ENCODE measurements around the gene OMP. TPM values are rescaled to one million over a fixed set of nuclear protein-coding genes. Genes with fewer than 3 reads are reported as not detected.

Gene OMP, protein sequence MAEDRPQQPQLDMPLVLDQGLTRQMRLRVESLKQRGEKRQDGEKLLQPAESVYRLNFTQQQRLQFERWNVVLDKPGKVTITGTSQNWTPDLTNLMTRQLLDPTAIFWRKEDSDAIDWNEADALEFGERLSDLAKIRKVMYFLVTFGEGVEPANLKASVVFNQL
- 0.67 TPM in 1 of 5 replicates, not detected in the others for total RNA-seq (2022; extraction: Qiagen RNA extraction; ENCODE audit: low read depth)

DNA sequence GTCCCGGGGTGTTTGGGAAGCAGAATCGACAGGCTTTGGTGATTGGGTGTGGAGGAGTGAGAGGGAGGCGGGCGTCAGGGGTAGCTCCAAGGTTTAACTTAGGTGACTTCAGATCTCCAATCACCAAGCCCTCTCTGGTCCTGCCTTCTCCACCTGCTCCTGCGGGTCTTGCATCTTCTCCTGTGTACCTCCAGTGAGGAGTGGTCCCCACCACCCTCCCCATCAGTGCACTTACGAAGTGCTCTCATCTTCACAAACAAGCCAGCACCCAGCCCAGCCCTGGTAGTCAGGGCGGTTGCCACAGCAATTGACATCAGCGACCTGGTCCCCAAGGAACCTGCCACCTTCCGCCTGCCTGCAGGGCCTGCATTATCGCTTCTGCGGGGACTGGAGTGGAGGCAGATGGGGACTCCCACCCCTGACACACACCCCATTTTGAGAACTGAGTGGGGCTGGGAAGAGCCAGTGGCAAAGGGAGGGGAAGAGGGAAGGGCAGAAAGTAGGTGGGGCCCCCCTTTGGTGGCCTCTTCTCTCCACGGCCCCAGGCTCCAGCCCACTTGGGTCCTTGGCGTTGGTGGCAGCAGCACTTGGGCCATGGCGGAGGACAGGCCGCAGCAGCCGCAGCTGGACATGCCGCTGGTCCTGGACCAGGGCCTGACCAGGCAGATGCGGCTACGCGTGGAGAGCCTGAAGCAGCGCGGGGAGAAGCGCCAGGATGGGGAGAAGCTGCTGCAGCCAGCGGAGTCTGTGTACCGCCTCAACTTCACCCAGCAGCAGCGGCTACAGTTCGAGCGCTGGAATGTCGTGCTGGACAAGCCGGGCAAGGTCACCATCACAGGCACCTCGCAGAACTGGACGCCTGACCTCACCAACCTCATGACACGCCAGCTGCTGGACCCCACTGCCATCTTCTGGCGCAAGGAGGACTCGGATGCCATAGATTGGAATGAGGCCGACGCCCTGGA, at the start of gene OMP:
TSS of gene OMP (plus strand) at position 595 of the 965 bp plus-strand sequence. CDS start at position 595, 0 bp downstream.

DNA sequence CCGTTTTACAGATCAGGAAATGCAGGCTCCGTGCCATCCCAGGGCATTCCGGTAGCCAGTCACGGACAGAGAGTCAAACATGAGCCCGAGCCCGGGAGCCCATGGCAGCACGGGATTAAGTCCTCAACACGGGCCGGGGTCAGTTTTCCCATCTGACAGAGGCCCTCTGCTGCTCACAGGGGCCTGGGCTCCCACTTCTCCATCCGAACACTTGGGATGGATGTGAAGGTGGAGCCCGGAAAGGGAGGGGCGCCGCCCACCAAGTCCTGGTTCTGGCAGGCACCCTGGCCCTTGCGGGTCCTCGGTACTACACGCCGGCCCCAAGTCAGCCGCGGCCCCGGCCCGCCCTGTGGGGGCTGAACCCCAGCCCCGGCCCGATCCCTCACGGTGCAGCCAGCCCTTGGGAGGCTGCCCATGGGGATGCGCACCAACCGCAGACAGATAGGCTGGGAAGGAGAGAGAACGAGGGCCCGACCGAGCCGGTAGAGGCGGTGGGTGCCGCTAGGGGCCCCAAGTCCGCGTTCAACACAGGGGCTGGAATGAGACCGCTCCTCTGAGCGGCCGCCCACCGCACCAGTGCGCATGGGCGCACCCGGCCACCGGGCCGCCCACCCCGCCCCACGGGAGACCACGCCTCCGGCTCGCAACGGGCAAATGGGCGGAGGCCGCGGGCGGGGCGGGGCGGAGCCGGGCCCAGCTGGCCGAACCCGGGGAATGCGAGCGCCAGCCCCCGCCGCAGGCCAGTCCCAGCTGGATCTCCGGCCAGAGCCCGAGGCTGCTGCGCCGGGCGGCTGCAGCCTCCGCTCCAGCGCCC, 36.2 kb upstream of the OMP start, which contains the start of gene CAPN5:
TSS of gene CAPN5 (plus strand) at position 743 of the 814 bp plus-strand sequence. CDS start 17,916 bp downstream, outside the sequence.

DNA sequence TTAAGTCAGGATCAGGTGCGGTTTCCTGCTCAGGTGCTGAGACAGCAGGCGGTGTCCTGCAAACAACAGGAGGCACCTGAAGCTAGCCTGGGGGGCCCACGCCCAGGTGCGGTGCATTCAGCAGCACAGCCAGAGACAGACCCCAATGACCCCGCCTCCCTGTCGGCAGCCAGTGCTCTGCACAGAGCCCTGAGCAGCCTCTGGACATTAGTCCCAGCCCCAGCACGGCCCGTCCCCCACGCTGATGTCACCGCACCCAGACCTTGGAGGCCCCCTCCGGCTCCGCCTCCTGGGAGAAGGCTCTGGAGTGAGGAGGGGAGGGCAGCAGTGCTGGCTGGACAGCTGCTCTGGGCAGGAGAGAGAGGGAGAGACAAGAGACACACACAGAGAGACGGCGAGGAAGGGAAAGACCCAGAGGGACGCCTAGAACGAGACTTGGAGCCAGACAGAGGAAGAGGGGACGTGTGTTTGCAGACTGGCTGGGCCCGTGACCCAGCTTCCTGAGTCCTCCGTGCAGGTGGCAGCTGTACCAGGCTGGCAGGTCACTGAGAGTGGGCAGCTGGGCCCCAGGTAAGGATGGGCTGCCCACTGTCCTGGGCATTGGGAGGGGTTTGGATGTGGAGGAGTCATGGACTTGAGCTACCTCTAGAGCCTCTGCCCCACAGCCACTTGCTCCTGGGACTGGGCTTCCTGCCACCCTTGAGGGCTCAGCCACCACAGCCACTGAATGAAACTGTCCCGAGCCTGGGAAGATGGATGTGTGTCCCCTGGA, 25.5 kb downstream of the OMP start, which contains the start of gene MYO7A:
TSS of gene MYO7A (plus strand) at position 327 of the 772 bp plus-strand sequence. CDS start 2,389 bp downstream, outside the sequence.

Other genes with a start within 250 kb of the OMP start
- 17.0 to 21.4 TPM (median 19.9 TPM) in 5 replicates for gene ACER3, start 241.9 kb upstream of the OMP start, total RNA-seq (2022; extraction: Qiagen RNA extraction; ENCODE audit: low read depth)
- 0.06 to 0.17 TPM (median 0.10 TPM) in 5 replicates for gene B3GNT6, start 68.4 kb upstream of the OMP start, total RNA-seq (2022; extraction: Qiagen RNA extraction; ENCODE audit: low read depth)
- gene CAPN5, start 35.9 kb upstream of the OMP start, total RNA-seq (2022; extraction: Qiagen RNA extraction; ENCODE audit: low read depth): 7.1 to 10.3 TPM (median 8.5 TPM) in 5 replicates
- 1.2 to 1.5 TPM (median 1.4 TPM) in 5 replicates for gene MYO7A, start 25.4 kb downstream of the OMP start, total RNA-seq (2022; extraction: Qiagen RNA extraction; ENCODE audit: low read depth)
- not detected in 5 replicates for gene GDPD4, start 198.8 kb downstream of the OMP start, total RNA-seq (2022; extraction: Qiagen RNA extraction; ENCODE audit: low read depth)

Measured in A549 treated with DMSO at 1 μM for 4 hours (cell line).